IMR-90 (cell line): ENCODE measurements around the gene LRP5. TPM values are rescaled to one million over a fixed set of nuclear protein-coding genes. Genes with fewer than 3 reads are reported as not detected.

ENCODE experiments used
- ATAC-seq: fragments of 200-7000 bp; cut with Tn5 transposase; 2 replicates; pipeline ENCODE4 v1.9.1; 2020; ENCODE audit warnings: low read depth, mild to moderate bottlenecking, moderate library complexity
- BruUV-seq: library from RNA; stranded (reverse); fragments of 400-500 nt; replicated peaks from 2 replicates; lab custom pipeline; 2021; lab: Mats Ljungman, UMichigan
- CTCF ChIA-PET: fragments of 300-600 bp; formaldehyde crosslinking; extraction: SDS; loops from one replicate; lab custom pipeline; 2021; ENCODE audit warnings: antibody characterized with exemption; lab: Yijun Ruan, JAX
- POLR2A ChIA-PET: fragments of 300-600 bp; sonication (Branson Sonifier 250); formaldehyde crosslinking; loops from one replicate; lab custom pipeline; 2022; ENCODE audit warnings: antibody characterized with exemption; ENCODE audit not compliant: unreplicated experiment; lab: Charles Lee
- DNase-seq: peaks from one replicate; pipeline ENCODE4 v3.0.0; 2013
- H2AFZ ChIP-seq: replicated peaks from 2 replicates; pipeline ENCODE3; 2013; ENCODE audit warnings: low read length, mild to moderate bottlenecking; ENCODE audit not compliant: poor library complexity
- H2AK5ac ChIP-seq: 2 replicates; pipeline ENCODE4 v1.6.1; 2013; ENCODE audit warnings: low read depth, low read length, inconsistent platforms
- H2AK9ac ChIP-seq: replicated peaks from 2 replicates; pipeline ENCODE3; 2013; ENCODE audit warnings: mild to moderate bottlenecking, low read depth, low read length, moderate library complexity; ENCODE audit not compliant: poor library complexity
- H2BK120ac ChIP-seq: 2 replicates; pipeline ENCODE4 v1.6.1; 2013; ENCODE audit warnings: low read depth, low read length, inconsistent platforms
- H2BK15ac ChIP-seq: 3 replicates; pipeline ENCODE4 v1.6.1; 2013; ENCODE audit warnings: low read depth, low read length, inconsistent platforms
- H2BK20ac ChIP-seq: 2 replicates; pipeline ENCODE4 v1.6.1; 2013; ENCODE audit warnings: low read depth, mild to moderate bottlenecking, inconsistent platforms, low read length, moderate library complexity
- H2BK5ac ChIP-seq: 2 replicates; pipeline ENCODE4 v1.6.1; 2013; ENCODE audit warnings: mild to moderate bottlenecking, low read depth, low read length, inconsistent platforms; ENCODE audit not compliant: poor library complexity, severe bottlenecking
- H3K14ac ChIP-seq: replicated peaks from 2 replicates; pipeline ENCODE4 v1.6.1; 2013; ENCODE audit warnings: low read depth, low read length, inconsistent platforms
- H3K18ac ChIP-seq: 2 replicates; pipeline ENCODE4 v1.6.1; 2013; ENCODE audit warnings: low read depth, low read length, control low read depth
- H3K23ac ChIP-seq: 2 replicates; pipeline ENCODE4 v1.6.1; 2013; ENCODE audit warnings: low read depth, low read length, inconsistent platforms
- H3K27ac ChIP-seq: 2 replicates; pipeline ENCODE4 v1.5.1; 2013; ENCODE audit warnings: mild to moderate bottlenecking, control low read depth, low read length; ENCODE audit not compliant: insufficient read depth
- H3K27me3 ChIP-seq: 2 replicates; pipeline ENCODE4 v1.6.1; 2013; ENCODE audit warnings: low read length; ENCODE audit not compliant: control insufficient read depth, insufficient read depth
- H3K36me3 ChIP-seq: 2 replicates; pipeline ENCODE4 v1.6.1; 2013; ENCODE audit warnings: low read length, mixed read lengths; ENCODE audit not compliant: control insufficient read depth, insufficient read depth
- H3K4ac ChIP-seq: 2 replicates; pipeline ENCODE4 v1.6.1; 2013; ENCODE audit warnings: low read depth, low read length, inconsistent platforms
- H3K4me1 ChIP-seq: 2 replicates; pipeline ENCODE4 v1.6.1; 2013; ENCODE audit warnings: low read length, mixed read lengths; ENCODE audit not compliant: control insufficient read depth, insufficient read depth
- H3K4me2 ChIP-seq: 2 replicates; pipeline ENCODE4 v1.6.1; 2013; ENCODE audit warnings: low read depth, mild to moderate bottlenecking, control low read depth, low read length, moderate library complexity
- H3K4me3 ChIP-seq: 2 replicates; pipeline ENCODE4 v1.5.1; 2013; ENCODE audit warnings: low read depth, mild to moderate bottlenecking, control low read depth, low read length, moderate library complexity; ENCODE audit not compliant: insufficient read depth
- H3K56ac ChIP-seq: 2 replicates; pipeline ENCODE4 v1.6.1; 2013; ENCODE audit warnings: low read length, inconsistent platforms; ENCODE audit not compliant: insufficient read depth; ENCODE audit errors: extremely low read depth
- H3K79me1 ChIP-seq, 2 experiments: 2 replicates each; pipeline ENCODE4 v1.6.1; 2013; ENCODE audit warnings: low read length in 2 of 2, inconsistent platforms in 1 of 2, low read depth in 1 of 2
- H3K9ac ChIP-seq: 2 replicates; pipeline ENCODE4 v1.6.1; 2013; ENCODE audit warnings: low read depth, low read length, control low read depth
- H3K9me1 ChIP-seq: 2 replicates; pipeline ENCODE4 v1.6.1; 2013; ENCODE audit warnings: low read length, inconsistent platforms; ENCODE audit not compliant: insufficient read depth
- H3K9me3 ChIP-seq: 2 replicates; pipeline ENCODE4 v1.6.1; 2013; ENCODE audit warnings: low read length; ENCODE audit not compliant: control insufficient read depth, insufficient read depth
- H4K20me1 ChIP-seq: 2 replicates; pipeline ENCODE4 v1.6.1; 2013; ENCODE audit warnings: low read length, inconsistent platforms; ENCODE audit not compliant: insufficient read depth
- H4K5ac ChIP-seq: 2 replicates; pipeline ENCODE4 v1.6.1; 2013; ENCODE audit warnings: mild to moderate bottlenecking, low read depth, low read length, control low read depth
- H4K8ac ChIP-seq, 2 experiments: 2 replicates each; pipeline ENCODE4 v1.6.1; 2013; ENCODE audit warnings: low read depth in 2 of 2, low read length in 2 of 2, control low read depth in 1 of 2, inconsistent platforms in 1 of 2
- H4K91ac ChIP-seq: 2 replicates; pipeline ENCODE4 v1.6.1; 2013; ENCODE audit warnings: low read depth, low read length, inconsistent platforms; ENCODE audit not compliant: insufficient read depth
- BHLHE40 ChIP-seq: fragments of 150-350 bp; IDR thresholded peaks from 2 replicates; pipeline ENCODE4 v1.6.1; 2016; ENCODE audit warnings: mild to moderate bottlenecking, low read depth, low read length
- CEBPB ChIP-seq: IDR thresholded peaks from 2 replicates; pipeline ENCODE4 v1.6.1; 2012; ENCODE audit warnings: low read depth, low read length, improper control_type of control experiment
- CHD1 ChIP-seq: IDR thresholded peaks from 2 replicates; pipeline ENCODE4 v1.6.1; 2012; ENCODE audit warnings: low read depth, low read length, improper control_type of control experiment
- CTCF ChIP-seq: conservative IDR thresholded peaks from 2 replicates; pipeline ENCODE4 v1.5.1; 2012; ENCODE audit warnings: mild to moderate bottlenecking, low read depth, low read length, improper control_type of control experiment
- FOS ChIP-seq: fragments of 150-350 bp; IDR thresholded peaks from 2 replicates; pipeline ENCODE4 v1.6.1; 2016; ENCODE audit warnings: low read depth, low read length
- MAFK ChIP-seq: IDR thresholded peaks from 2 replicates; pipeline ENCODE4 v1.6.1; 2012; ENCODE audit warnings: low read depth, low read length, improper control_type of control experiment
- MAZ ChIP-seq: IDR thresholded peaks from 2 replicates; pipeline ENCODE4 v1.6.1; 2012; ENCODE audit warnings: low read depth, mild to moderate bottlenecking, low read length, improper control_type of control experiment, moderate library complexity, borderline replicate concordance
- MXI1 ChIP-seq: IDR thresholded peaks from 2 replicates; pipeline ENCODE4 v1.6.1; 2012; ENCODE audit warnings: low read depth, mild to moderate bottlenecking, low read length, moderate library complexity, borderline replicate concordance
- NFE2L2 ChIP-seq: fragments of 150-350 bp; IDR thresholded peaks from 2 replicates; pipeline ENCODE4 v1.6.1; 2016; ENCODE audit warnings: low read depth, mild to moderate bottlenecking, low read length
- POLR2A ChIP-seq: IDR thresholded peaks from 2 replicates; pipeline ENCODE4 v1.6.1; 2012; ENCODE audit warnings: mild to moderate bottlenecking, low read depth, low read length
- RAD21 ChIP-seq: IDR thresholded peaks from 2 replicates; pipeline ENCODE4 v1.6.1; 2012; ENCODE audit warnings: low read length, improper control_type of control experiment
- RCOR1 ChIP-seq: IDR thresholded peaks from 2 replicates; pipeline ENCODE4 v1.6.1; 2012; ENCODE audit warnings: mild to moderate bottlenecking, low read length, improper control_type of control experiment; ENCODE audit not compliant: insufficient replicate concordance
- SMC3 ChIP-seq: fragments of 150-350 bp; IDR thresholded peaks from 2 replicates; pipeline ENCODE4 v1.6.1; 2016; ENCODE audit warnings: low read depth, mild to moderate bottlenecking, antibody characterized with exemption, low read length, moderate library complexity
- WGBS, 2 experiments: methylation state at CpG; one replicate each; pipeline versions ENCODE4 v1.1.5 to v1.1.7; 2013; ENCODE audit warnings: missing lambda C conversion rate in 2 of 2; ENCODE audit not compliant: insufficient read length in 1 of 2; ENCODE audit errors: extremely low coverage in 2 of 2; 5-methylcytosine and 5-hydroxymethylcytosine counted together
- dilution Hi-C: fragments of 300-500 bp; cut with HindIII; formaldehyde crosslinking; loops from one replicate; pipeline ENCODE4 v1.14.3; 2018; ENCODE audit warnings: low sequenced_read_pairs; ENCODE audit not compliant: unreplicated experiment
- in situ Hi-C: fragments of 300-500 bp; cut with MboI; formaldehyde crosslinking; loops from 3 replicates; pipeline ENCODE4 v1.14.3; 2019; ENCODE audit warnings: low sequenced_read_pairs, inconsistent platforms, mixed read lengths
- intact Hi-C: fragments of 100-400 bp; cut with micrococcal nuclease; formaldehyde crosslinking; loops from 2 replicates; pipeline ENCODE4 v1.10.0; 2022
- polyA plus RNA-seq, 3 experiments: library from polyadenylated mRNA; depleted of rRNA; stranded (reverse); fragments of >200 nt; gene quantifications; 2 replicates each; pipeline ENCODE4 v1.2.3, GENCODE V29; 2012; ENCODE audit warnings: low replicate concordance in 1 of 3
- total RNA-seq: library from RNA; depleted of rRNA; stranded (reverse); fragments of >200 nt; gene quantifications from 2 replicates; pipeline ENCODE4 v1.2.3, GENCODE V29; 2012
- TF ChIP-seq, protein P1 (sequence below): fragments of 150-350 bp; IDR thresholded peaks from 2 replicates; pipeline ENCODE4 v1.6.1; 2017; ENCODE audit warnings: mild to moderate bottlenecking, antibody characterized with exemption, low read length, low read depth
- TF ChIP-seq, protein P2 (sequence below): fragments of 150-350 bp; IDR thresholded peaks from 2 replicates; pipeline ENCODE4 v1.6.1; 2016; ENCODE audit warnings: low read depth, mild to moderate bottlenecking, low read length, moderate library complexity, borderline replicate concordance

The LRP5 gene
- total and polyA plus RNA-seq, 2 of the 4 experiments (the other 2 are of a cell fraction), result 10.4 to 15.0 TPM

DNA sequence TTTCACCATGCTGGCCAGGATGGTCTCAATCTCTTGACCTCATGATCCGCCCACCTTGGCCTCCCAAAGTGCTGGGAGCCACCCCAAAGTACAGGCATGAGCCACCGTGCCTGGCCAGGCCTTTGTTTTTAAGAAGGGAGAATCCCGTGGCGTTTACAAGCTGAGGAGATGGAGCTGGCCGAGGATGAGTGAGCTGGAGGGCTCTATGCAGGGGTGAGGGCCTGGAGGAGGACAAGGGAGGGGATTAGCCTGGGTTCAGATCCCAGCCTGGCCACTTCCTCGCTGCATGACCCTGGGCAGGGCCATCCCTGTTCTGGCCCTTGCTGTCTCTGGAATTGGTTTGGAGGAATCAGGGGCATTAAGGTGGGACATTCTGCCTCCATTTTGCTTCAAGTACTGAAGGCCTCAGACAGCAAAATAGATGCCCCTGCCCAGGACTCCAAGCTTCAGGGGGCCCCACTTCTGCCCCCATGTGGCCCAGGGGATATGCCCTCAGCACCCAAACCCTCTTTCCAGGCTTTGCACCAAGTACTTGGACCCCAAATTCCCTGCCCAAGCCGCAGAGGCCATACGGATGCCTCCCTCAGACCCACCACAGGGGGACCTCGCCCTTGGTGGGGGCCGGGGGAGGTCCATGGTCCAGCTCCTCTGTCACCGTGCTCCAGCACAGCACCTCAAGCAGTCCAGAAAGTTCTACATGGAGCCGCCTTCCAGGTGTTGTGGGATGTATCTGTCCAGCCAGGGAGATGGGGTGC lies 12.1 kb upstream of the LRP5 start:
- 57% methylated on average over 5 of the region's 12 CpGs; no CpG with 5 or more reads in 1 of the 2 experiments for WGBS, 2 experiments
- no peak overlapping the region for H3K4me2 ChIP-seq
- no peak for TF ChIP-seq MAFK
- no peak for TF ChIP-seq MXI1
- no peak for TF ChIP-seq SMC3
- no peak for TF ChIP-seq FOS
- TF ChIP-seq RAD21, result no peak
- no peak for TF ChIP-seq POLR2A
- no peak for TF ChIP-seq BHLHE40
- TF ChIP-seq, protein P1, sequence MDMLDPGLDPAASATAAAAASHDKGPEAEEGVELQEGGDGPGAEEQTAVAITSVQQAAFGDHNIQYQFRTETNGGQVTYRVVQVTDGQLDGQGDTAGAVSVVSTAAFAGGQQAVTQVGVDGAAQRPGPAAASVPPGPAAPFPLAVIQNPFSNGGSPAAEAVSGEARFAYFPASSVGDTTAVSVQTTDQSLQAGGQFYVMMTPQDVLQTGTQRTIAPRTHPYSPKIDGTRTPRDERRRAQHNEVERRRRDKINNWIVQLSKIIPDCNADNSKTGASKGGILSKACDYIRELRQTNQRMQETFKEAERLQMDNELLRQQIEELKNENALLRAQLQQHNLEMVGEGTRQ, result no peak
- no peak for TF ChIP-seq RCOR1
- TF ChIP-seq, protein P2, sequence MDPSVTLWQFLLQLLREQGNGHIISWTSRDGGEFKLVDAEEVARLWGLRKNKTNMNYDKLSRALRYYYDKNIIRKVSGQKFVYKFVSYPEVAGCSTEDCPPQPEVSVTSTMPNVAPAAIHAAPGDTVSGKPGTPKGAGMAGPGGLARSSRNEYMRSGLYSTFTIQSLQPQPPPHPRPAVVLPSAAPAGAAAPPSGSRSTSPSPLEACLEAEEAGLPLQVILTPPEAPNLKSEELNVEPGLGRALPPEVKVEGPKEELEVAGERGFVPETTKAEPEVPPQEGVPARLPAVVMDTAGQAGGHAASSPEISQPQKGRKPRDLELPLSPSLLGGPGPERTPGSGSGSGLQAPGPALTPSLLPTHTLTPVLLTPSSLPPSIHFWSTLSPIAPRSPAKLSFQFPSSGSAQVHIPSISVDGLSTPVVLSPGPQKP, result no peak
- no peak for TF ChIP-seq NFE2L2
- TF ChIP-seq CTCF, result no peak
- no peak for TF ChIP-seq CHD1
- TF ChIP-seq CEBPB, result no peak
- no peak for TF ChIP-seq MAZ

More for the DNA sequence above, 12.1 kb upstream of the LRP5 start:
- H2BK15ac ChIP-seq, result no peak overlapping the region
- ATAC-seq, result no peak
- no peaks in the 10 kb centered on the region; the same call in 1 of the 2 replicates for H3K27me3 ChIP-seq
- no peaks in the 10 kb centered on the region for H3K36me3 ChIP-seq
- no peak overlapping the region for H3K27ac ChIP-seq
- no TSS peak for BruUV-seq
- dilution Hi-C loops, result no loop called here
- H3K23ac ChIP-seq, result no peak overlapping the region
- H2BK20ac ChIP-seq, result no peak overlapping the region
- in situ Hi-C loops, result no loop called here
- intact Hi-C loops, result no loop called here
- no peak overlapping the region for H2BK5ac ChIP-seq
- H2AK9ac ChIP-seq, result no peak overlapping the region
- no peak overlapping the region for H3K9ac ChIP-seq
- H3K9me3 ChIP-seq, result peaks cover 3% of the 10 kb centered on the region; the same call in 1 of the 2 replicates
- H4K5ac ChIP-seq, result no peak overlapping the region
- no peak overlapping the region for H3K14ac ChIP-seq
- H2AK5ac ChIP-seq, result no peak overlapping the region
- DNase-seq, result no peak
- H3K4ac ChIP-seq, result no peak overlapping the region
- CTCF ChIA-PET, result interaction anchor here (0.6 kb wide), 1 partner anchor 43 kb away, joined by 3 read pairs; no protein-coding TSS in a partner anchor
- H2AFZ ChIP-seq, result no peak overlapping the region
- no peaks in the 10 kb centered on the region for H3K9me1 ChIP-seq
- no peak overlapping the region for H3K56ac ChIP-seq
- no peak overlapping the region for H4K8ac ChIP-seq
- no peak overlapping the region for H3K4me3 ChIP-seq
- no peaks in the 10 kb centered on the region for H3K79me1 ChIP-seq
- no peaks in the 10 kb centered on the region for H4K20me1 ChIP-seq
- peaks cover 2% of the 10 kb centered on the region for H3K4me1 ChIP-seq
- POLR2A ChIA-PET, result no interaction called here
- no peak overlapping the region for H2BK120ac ChIP-seq
- H3K18ac ChIP-seq, result no peak overlapping the region
- H4K91ac ChIP-seq, result no peak overlapping the region
